AG08396 (cell line): Measurements from ENCODE around the gene TM4SF20.
"Not testable (repeated sequence)": the region's sequence is repeated elsewhere in the genome, so short reads cannot be mapped to it uniquely, and the experiment has no call there.

Source experiments
- DNase-seq: peaks from one replicate; pipeline ENCODE4 v3.0.0; 2012; ENCODE audit warnings: low spot score, mixed read lengths

TM4SF20 gene

GRCh38 chr2:227367427-227367795 lies 11.7 kb downstream of the TM4SF20 start:
- no peak for DNase-seq

GRCh38 chr2:227366769-227367426 lies 12.2 kb downstream of the TM4SF20 start:
- no peak for DNase-seq

DNA sequence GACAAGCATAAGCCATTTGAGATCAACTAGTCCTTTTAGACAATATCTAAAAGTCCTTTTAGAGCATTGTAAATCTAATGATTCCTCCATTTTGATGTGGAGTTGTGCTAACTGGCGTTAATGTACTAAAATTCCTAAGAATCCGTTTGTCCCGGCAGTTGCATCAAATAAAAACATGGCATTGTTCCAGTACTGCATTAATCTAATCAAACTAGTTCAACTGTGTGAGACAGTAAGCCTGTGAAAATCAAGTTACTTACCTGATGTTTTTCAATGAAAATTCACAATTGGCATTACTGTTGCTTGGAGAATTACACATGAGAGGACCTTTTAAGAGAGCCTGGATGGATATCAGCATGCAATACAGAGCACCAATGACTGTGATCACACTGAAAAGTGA lies 13.3 kb downstream of the TM4SF20 start:
- DNase-seq = no peak

DNA sequence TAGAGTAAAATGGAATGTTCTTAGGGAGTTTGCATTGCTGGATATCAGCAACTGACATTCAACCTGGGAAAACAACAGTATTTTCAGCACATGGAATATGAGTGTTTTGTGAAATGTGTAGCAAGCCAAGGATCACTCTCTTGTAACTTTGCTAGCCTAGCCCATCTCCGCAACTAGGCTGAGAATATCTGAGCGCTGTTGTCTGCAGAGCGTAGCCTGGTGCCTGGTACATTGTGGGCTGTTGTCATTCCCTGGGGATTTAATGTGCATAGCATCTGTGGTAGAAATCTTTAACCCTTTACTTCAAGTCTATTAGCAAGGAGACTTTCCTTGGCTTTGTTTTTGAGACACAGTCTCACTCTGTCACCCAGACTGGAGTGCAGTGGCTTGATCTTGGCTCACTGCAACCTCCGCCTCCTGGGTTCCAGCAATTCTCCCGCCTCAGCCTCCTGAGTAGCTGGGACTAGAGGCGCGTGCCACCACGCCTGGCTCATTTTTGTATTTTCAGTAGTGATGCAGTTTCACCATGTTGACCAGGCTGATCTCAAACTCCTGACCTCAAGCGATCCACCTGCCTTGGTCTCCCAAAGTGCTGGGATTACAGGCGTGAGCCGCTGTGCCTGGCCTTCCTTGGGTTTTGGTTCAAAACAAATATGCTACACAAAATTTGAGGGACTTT lies 14.4 kb downstream of the TM4SF20 start:
- not testable (repeated sequence) for DNase-seq

GRCh38 chr2:227363756-227364155 lies 15.3 kb downstream of the TM4SF20 start:
- DNase-seq = no peak

GRCh38 chr2:227360351-227360750 lies 18.8 kb downstream of the TM4SF20 start:
- DNase-seq = no peak

- no peak for DNase-seq
Observed at GRCh38 chr2:227351639-227352038, 27.5 kb downstream of the TM4SF20 start.

GRCh38 chr2:227349989-227350612 lies 29.0 kb downstream of the TM4SF20 start:
- DNase-seq = no peak

DNA sequence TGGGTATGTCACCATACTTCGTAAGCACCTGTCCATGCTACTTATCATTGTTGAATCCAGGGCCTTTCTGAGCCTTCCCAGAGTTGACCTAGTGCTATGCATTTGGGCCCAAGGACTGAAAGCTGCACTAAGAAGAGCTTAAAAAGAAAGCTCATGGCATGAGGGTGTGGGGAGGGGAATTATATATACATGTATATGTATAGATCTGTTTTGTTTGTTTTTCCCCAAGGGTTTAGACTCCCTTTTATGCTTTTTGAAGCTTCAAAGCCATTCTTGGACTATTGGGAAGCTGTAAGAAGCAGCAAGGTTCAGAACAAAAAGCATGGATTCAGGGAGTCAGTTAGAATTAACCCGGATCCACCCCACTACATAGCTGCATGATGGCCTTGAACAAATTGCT lies 30.8 kb downstream of the TM4SF20 start:
- DNase-seq = no peak

- DNase-seq = no peak
Observed at GRCh38 chr2:227347117-227347516, 32.0 kb downstream of the TM4SF20 start.

GRCh38 chr2:227344231-227344630 lies 34.9 kb downstream of the TM4SF20 start:
- DNase-seq = no peak

DNA sequence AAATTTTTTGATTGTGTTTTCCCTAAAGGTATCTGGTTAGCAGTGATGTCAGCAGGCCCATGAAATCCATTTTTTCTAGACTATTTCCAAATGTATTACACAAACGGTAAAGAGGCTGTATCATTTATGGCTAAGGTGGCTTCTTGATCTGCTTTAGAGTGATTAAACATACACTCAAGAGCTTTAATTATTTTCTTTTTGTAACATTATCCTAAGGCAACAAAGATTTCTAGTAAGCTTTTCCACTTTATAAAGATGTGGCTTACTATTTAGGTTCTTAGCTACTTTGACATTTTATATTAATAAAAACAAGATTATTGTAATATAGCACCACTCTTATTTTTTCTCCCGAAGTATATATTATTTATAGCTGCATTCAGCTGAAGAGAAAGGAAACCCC lies 37.6 kb downstream of the TM4SF20 start:
- DNase-seq = no peak

DNA sequence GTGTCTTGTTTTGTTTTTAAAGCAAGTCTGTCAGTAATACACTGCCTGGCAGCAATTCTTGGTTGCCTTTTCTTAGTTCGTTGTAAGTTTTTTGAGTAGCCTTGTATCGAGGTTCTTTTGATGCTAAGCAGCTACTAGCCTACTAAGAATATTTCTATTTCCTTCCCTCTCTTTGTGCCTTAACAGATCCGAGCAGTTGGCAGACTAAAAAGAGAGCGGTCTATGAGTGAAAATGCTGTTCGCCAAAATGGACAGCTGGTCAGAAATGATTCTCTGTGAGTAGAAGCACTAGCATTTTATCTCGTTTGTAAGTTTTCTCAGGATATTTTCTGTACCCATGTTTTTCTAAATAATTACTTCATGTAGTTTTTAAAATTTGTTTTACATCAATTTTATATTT lies 39.0 kb downstream of the TM4SF20 start:
- no peak for DNase-seq

- no peak for DNase-seq
Observed at GRCh38 chr2:227339098-227339599, 40.0 kb downstream of the TM4SF20 start.

- DNase-seq = no peak
Observed at GRCh38 chr2:227337442-227337841, 41.7 kb downstream of the TM4SF20 start.

DNA sequence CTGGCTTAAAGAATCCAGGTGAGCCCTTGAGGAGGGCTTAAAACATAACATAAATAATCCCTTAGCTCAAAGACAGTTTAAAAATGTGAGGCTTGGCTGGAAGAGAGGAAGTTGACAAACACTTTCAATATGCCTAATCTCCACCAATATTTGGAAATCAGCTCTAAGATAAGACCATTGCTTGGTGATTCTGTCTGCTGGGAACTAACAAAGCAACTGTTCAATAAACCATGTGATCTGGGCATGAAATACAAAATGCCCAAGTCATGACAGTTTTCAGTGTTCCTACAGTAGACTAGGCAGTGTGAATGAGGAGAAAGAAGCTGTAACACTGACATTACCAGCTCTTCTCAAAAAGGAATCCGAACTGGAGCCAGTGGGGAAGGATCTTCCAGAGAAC lies 43.4 kb downstream of the TM4SF20 start:
- no peak for DNase-seq

DNA sequence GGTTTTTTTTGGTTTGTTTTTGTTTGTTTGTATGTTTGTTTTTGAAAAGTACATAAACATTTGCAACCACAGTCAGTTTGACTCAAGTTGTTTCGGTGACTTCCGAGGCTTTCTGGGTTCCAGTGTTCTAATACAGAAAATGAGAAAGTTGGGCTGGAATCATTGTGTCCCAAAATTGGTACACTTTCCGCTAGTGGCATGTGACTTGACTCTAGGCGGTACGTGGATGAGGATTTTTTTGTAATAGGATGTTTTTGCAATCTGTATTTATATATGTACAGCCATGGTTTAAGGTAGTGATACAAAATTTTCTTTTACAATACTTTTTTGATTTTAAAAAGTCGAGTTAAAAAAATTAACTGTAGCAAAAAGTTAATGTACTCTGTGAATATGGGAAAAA lies 52.3 kb downstream of the TM4SF20 start:
- no peak for DNase-seq

DNA sequence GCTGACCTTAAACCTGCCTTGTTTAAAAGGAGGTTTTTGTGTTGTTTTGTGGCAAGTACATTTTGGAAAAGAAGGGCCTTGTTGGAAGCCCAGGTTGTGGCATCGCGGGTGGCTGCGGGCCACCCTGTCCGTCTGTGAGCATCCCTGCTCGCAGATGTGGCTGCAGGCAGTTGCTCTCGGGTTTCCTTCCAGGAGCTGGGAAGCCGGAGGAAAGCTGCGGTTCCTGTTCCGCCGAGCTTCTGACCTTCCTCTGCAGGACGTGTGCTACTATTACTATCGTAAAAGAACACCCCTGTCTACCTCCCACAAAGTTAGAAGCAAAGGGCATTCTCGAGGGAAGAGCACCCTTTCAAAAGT lies 53.3 kb downstream of the TM4SF20 start:
- peak; percentile 60 for DNase-seq

GRCh38 chr2:227324995-227325838 lies 53.9 kb downstream of the TM4SF20 start, which contains the start of gene MFF:
TSS of gene MFF (plus strand) at chr2:227325251. CDS start at chr2:227330666, 5,415 bp downstream.
- peak; percentile 98 for DNase-seq

DNA sequence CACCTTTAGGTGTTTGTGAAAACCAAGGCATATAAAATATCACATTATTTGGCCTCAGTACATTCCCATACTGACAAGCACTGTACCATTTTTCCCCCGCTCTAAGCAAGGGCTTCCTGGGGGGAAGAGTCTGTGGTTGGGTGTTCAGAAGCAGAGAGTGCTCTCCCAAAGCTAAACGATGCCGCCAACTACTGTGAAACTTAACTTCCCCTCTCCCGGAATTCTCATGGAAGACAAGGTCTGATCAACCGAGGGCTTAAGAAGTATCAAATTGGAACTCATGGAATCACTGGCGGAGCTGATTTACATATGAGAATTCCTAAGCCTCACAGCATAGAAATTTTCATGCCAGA lies 54.5 kb downstream of the TM4SF20 start:
- DNase-seq = peak; percentile 54

DNA sequence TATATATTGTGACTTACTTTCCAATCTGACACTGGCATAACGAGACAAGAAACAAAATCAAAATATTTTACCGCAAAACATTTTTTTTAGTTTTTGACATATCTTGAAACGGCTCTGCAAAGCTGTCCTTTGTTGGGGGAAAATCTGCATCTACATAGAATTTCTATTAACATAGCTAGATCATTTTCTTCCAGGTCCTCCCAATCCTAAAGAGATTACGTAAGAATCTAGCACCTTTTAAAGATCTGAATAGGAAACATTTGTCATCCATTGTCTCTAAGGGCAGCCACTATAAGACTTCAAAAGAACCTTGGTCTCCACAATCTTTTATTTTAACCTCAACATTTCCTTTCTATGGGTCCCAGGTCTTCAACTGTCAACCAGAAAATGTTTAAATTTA lies 55.3 kb downstream of the TM4SF20 start:
- no peak for DNase-seq

DNA sequence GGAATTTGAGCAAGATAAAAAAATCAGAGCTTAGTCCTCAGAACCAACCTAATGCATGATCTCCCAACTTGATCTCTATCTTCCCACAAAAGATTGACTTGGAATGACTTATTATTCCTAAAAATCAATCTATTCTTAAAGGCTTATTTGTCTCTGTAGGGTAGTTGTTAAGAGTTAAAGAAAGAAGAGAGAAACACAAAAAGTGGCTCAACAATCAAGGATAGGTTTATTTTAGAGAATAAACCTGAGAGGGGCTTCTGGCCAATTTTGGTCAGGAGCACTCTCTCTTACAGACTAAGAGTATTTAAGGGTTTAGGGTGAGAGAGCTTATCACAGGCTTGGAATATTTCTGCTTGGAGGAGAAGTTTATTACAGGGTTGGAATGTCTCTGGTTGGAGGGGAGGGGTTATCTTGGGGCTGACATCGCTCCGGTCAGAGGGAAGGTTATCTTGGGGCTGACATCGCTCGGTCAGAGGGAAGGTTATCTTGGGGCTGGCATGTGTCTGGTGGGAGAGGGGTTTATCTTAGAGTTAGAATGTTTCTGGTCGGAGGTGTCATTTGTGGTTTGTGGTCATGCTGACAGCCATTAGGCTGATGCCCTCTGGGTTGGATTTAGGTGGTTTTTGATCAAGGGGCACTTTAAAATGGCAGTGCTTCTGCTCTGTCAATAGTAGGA lies 56.4 kb downstream of the TM4SF20 start:
- no peak for DNase-seq
